ENCODE measurements around the gene TRPV4.

The TRPV4 gene

DNA sequence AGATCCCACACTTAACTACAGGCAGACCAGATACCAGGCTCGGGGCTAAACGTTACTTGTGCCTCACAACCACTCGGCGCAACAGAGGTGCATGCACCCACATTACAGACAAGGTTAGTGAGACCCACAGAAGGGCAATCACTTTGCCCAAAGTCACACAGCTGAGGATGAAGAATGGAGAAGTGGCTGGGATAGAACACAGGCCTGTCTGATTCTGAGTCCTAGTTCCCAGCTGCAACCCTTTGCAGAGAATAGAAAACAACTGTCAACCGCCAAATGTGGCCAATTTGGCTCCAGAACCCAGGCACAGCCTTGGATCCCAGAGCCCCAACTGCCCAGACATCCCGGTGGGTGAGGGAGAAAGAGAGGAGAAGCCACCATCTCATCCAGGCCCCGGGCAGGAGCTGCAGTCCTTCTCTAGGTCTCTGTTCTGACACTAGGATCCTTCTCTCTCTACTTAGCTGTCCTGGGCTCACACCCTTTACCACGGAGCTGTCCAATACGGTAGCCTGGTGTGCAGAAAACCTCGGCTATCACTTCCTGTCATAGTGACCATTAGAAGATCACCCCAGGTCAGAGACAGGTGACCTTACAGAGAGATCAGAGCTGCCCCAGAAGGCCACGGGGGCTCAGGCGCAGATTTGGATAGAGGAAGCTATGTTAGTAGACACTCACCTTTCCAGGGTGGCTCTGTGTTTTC, 60.4 kb downstream of the TRPV4 start:
- TF ChIP-seq, protein P1, sequence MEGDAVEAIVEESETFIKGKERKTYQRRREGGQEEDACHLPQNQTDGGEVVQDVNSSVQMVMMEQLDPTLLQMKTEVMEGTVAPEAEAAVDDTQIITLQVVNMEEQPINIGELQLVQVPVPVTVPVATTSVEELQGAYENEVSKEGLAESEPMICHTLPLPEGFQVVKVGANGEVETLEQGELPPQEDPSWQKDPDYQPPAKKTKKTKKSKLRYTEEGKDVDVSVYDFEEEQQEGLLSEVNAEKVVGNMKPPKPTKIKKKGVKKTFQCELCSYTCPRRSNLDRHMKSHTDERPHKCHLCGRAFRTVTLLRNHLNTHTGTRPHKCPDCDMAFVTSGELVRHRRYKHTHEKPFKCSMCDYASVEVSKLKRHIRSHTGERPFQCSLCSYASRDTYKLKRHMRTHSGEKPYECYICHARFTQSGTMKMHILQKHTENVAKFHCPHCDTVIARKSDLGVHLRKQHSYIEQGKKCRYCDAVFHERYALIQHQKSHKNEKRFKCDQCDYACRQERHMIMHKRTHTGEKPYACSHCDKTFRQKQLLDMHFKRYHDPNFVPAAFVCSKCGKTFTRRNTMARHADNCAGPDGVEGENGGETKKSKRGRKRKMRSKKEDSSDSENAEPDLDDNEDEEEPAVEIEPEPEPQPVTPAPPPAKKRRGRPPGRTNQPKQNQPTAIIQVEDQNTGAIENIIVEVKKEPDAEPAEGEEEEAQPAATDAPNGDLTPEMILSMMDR (conservative IDR thresholded peaks at IDR 0.05; ENCODE audit: low read depth, low read length), result no peak
- no peak overlapping the region for H3K4me3 ChIP-seq (ENCODE audit: low read length)
- no peak for DNase-seq (ENCODE audit: low read depth)

DNA sequence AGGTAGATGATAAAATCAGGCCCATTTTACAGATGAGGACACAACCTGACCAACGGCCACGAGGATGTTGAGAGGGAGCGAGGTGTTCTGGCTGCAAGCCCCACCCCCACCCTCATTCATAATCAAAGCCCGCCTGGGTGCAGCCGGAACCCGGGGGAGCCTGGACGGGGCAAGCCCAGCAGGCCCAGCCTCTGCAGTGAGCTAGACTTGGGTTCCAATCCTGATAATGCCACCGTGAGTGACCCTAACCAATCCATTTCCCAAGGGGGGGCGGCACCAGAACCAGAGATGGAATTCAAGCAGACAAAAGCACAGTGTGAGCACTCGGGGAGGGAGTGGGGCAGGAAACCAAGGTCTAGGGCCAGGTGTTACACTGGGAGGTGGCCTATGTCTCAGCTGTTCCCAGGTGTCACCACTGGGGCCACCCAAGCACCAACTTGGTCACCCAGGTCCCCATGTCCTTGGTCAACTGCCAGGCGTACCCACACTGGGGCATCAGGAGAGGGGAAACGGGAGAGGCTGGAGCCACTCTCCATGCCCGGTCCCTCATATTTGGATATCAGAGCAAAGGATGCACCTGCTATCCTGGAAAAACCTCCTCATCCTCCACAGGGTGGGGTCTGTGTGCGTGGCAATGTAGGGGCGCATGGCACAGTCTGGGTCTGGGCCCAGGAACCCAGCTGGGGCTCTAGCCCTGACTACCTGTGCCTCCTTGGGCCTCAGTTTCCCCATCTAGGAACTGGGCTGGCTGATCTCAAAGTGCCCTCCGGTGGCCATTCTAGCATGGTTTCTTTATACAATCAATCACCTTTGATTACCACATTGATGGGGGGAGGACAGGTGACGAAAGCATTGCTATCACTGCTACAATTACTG, 61.2 kb downstream of the TRPV4 start:
- H3K4me3 ChIP-seq (ENCODE audit: low read length), result no peak overlapping the region
- TF ChIP-seq, protein P1 (conservative IDR thresholded peaks at IDR 0.05; ENCODE audit: low read depth, low read length), result peak; percentile 11
- no peak for DNase-seq (ENCODE audit: low read depth)

DNA sequence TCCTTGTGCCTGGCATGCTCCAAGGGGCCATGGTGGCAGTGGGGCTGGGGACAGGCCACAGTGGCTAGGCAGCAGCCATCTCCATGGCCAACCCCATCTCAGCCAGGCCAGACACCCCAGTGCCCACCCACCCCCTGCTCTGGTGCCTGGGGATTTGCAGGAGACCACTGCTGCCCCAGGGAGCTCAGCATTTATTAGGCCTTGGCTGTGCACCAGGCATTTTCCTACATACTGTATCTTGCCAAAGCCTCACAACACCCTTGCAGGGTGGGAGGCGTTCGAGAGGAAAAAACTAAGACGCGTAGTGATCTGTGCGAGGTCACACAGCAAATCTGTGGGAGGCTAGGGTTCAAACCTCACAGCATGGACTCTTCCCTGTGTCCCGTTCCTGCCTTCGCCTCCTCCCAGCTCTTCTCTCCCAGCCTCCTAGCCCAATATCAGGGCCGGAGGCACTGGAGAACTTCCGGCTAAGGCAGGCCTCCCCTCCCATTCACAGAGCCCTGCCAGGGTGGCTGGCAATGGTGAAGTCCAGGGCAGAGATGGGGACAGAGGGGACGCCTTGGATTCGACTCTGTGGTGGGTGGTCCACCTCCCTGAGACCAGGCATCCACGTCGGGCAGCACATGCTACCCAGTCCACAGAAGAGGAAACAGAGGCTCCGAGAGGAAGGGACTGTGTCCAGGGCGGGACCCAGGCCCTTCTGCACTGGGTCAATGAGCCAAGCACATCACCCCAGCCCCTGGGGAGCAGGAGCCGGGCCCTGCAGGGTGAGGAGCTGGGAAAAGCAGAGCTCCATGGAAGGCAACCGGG, 62.1 kb downstream of the TRPV4 start:
- DNase-seq (ENCODE audit: low read depth), result no peak
- no peak overlapping the region for H3K4me3 ChIP-seq (ENCODE audit: low read length)
- TF ChIP-seq, protein P1 (conservative IDR thresholded peaks at IDR 0.05; ENCODE audit: low read depth, low read length), result no peak

DNA sequence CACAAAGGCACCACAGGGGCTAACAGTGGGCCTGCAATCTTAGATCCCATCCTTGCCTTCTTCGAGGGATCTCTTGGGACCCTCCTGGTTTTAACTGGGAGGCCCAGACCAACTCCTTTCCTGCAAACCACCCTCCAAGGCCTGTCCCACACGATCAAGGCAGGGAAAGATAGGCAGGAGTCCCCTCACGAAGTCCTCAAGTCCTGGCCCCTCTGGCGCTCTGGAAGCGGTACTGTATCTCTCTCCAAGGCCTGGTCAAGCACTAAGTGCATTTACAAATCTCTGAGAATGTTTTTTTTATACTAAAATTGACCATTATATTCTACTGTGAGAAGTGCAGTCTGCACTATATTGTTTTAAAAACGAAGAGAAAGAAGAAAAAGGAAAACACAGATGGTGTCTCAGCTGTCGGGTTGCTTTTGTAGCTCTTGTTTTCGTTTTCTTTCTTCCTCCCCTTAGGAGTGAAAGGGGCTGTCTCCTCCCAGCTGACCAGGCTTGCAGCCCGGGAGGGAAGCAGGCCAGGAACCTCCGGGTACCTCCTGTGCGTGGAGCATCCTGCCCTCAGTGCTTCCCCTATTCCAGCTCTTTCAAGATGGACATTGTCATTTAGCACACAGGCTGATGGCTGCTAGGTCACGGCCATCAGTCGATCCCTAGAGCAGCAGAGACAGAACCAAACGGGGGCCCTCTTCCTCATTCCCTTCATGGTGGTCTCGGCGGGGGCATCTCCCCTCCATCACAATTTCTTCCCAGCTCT, 62.9 kb downstream of the TRPV4 start:
- H3K4me3 ChIP-seq (ENCODE audit: low read length), result no peak overlapping the region
- TF ChIP-seq, protein P1 (conservative IDR thresholded peaks at IDR 0.05; ENCODE audit: low read depth, low read length), result no peak
- no peak for DNase-seq (ENCODE audit: low read depth)

DNA sequence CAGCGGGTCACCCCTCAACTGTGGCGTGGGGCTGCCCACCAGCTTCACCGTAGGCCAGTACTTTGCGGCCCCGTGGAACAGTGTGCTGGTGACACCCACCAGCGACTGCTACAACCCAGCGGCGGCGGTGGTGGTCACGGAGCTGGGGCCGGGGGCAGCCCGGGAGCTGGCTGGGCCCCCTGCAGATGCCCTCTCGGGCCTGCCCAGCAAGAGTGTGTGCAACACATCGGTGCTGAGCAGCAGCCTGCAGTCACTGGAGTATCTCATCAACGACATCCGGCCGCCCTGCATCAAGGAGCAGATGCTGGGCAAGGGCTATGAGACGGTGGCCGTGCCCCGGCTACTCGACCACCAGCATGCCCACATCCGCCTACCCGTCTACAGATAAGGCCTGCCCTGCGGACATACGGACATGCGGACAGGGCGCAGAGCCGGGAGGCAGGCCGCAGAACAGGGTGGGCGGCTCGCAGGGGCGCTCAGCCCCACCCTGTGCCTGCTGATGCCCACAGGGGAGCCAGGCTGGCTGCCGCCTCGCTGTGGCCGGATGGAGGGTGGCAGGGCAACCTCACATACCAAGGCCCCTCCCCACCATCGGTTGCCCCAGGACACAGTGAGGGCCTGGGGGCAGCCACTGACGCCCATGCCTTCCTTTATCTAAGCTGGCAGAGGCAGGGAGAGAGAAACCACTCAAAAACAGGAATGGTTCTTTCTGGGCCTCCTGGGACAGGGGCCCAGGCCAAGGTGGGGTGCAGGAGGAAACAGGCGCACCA, 64.1 kb downstream of the TRPV4 start:
- TF ChIP-seq, protein P1 (conservative IDR thresholded peaks at IDR 0.05; ENCODE audit: low read depth, low read length), result no peak
- no peak overlapping the region for H3K4me3 ChIP-seq (ENCODE audit: low read length)
- DNase-seq (ENCODE audit: low read depth), result no peak

Measured in retinal pigment epithelial cell (primary cell).